GM12878 (cell line): ENCODE data around the gene CYYR1. TPM values are rescaled to one million over a fixed set of nuclear protein-coding genes. Genes with fewer than 3 reads are reported as not detected.

Experiments
- ATAC-seq: fragments of 200-7000 bp; cut with Tn5 transposase; 3 replicates; pipeline ENCODE4 v1.9.1; 2020; ENCODE audit warnings: mild to moderate bottlenecking, moderate library complexity
- BruUV-seq: library from RNA; stranded (reverse); fragments of 400-500 nt; replicated peaks from 2 replicates; lab custom pipeline; 2021; lab: Mats Ljungman, UMichigan
- CTCF ChIA-PET: fragments of 300-600 bp; sonication (Branson Sonifier 250); formaldehyde crosslinking; extraction: SDS; loops from one replicate; lab custom pipeline; 2021; ENCODE audit warnings: inconsistent platforms; lab: Yijun Ruan, JAX
- POLR2A ChIA-PET: fragments of 350-600 bp; formaldehyde crosslinking; extraction: SDS; loops from one replicate; lab custom pipeline; 2021; ENCODE audit warnings: inconsistent platforms; lab: Charles Lee
- RAD21 ChIA-PET: fragments of 300-600 bp; sonication (Branson Sonifier 250); formaldehyde crosslinking; loops from one replicate; lab custom pipeline; 2023; ENCODE audit warnings: antibody characterized with exemption; ENCODE audit not compliant: unreplicated experiment; lab: Charles Lee
- SMC1A ChIA-PET: fragments of 300-600 bp; sonication (Branson Sonifier 250); formaldehyde crosslinking; loops from one replicate; lab custom pipeline; 2023; ENCODE audit not compliant: unreplicated experiment, uncharacterized antibody; lab: Charles Lee
- DNase-seq: peaks from one replicate; pipeline ENCODE4 v3.0.0-alpha.2; 2011; ENCODE audit warnings: low read depth, low spot score
- FAIRE-seq: peaks from 3 replicates; lab custom pipeline; 2011; peaks lifted over from hg19 to GRCh38; lab: Jason Lieb, UNC
- H2AFZ ChIP-seq: 2 replicates; pipeline ENCODE4 v1.6.0; 2011; ENCODE audit warnings: low read depth, low read length, control low read depth; ENCODE audit not compliant: control insufficient read depth
- H3K27ac ChIP-seq: 2 replicates; pipeline ENCODE4 v1.5.1; 2011; ENCODE audit warnings: control low read depth; ENCODE audit not compliant: control insufficient read depth, insufficient read depth
- H3K27me3 ChIP-seq, 2 experiments: replicated peaks in 1 of 2; 2 replicates each; pipeline versions ENCODE4 v1.6.0 to v1.6.1; 2011; ENCODE audit warnings: low read length in 1 of 2; ENCODE audit not compliant: control insufficient read depth in 2 of 2, insufficient read depth in 2 of 2
- H3K36me3 ChIP-seq, 2 experiments: 2 replicates each; pipeline ENCODE4 v1.5.1; 2011; ENCODE audit warnings: low read length in 1 of 2; ENCODE audit not compliant: control insufficient read depth in 2 of 2, insufficient read depth in 2 of 2
- H3K4me1 ChIP-seq: 2 replicates; pipeline ENCODE4 v1.6.1; 2011; ENCODE audit warnings: mild to moderate bottlenecking, low read length, moderate library complexity, mixed read lengths; ENCODE audit not compliant: control insufficient read depth, insufficient read depth
- H3K4me2 ChIP-seq: 2 replicates; pipeline ENCODE4 v1.6.0; 2011; ENCODE audit warnings: control low read depth; ENCODE audit not compliant: control insufficient read depth, insufficient read depth
- H3K4me3 ChIP-seq: fragments of 200-600 bp; sonication (generic); 2 replicates; pipeline ENCODE4 v1.5.1; 2016
- H3K79me2 ChIP-seq: 2 replicates; pipeline ENCODE4 v1.6.0; 2011; ENCODE audit warnings: low read length; ENCODE audit not compliant: control insufficient read depth, insufficient read depth
- H3K9ac ChIP-seq: 2 replicates; pipeline ENCODE4 v1.8.0; 2011; ENCODE audit warnings: low read length, control low read depth, mixed read lengths; ENCODE audit not compliant: control insufficient read depth, insufficient read depth
- H3K9me3 ChIP-seq: replicated peaks from 3 replicates; pipeline ENCODE4 v1.5.1; 2011; ENCODE audit warnings: mild to moderate bottlenecking, low read length; ENCODE audit not compliant: control insufficient read depth, insufficient read depth
- H4K20me1 ChIP-seq: 2 replicates; pipeline ENCODE4 v1.6.0; 2011; ENCODE audit not compliant: control insufficient read depth, insufficient read depth
- BCL3 ChIP-seq: IDR thresholded peaks from 2 replicates; pipeline ENCODE4 v1.6.1; 2011; ENCODE audit warnings: borderline replicate concordance, low read depth, mild to moderate bottlenecking, moderate library complexity, low read length; ENCODE audit not compliant: insufficient read depth, poor library complexity, severe bottlenecking
- BCLAF1 ChIP-seq: fragments of 450-650 bp; IDR thresholded peaks from 2 replicates; pipeline ENCODE4 v1.6.1; 2017; ENCODE audit warnings: antibody characterized with exemption, mild to moderate bottlenecking, moderate library complexity
- CBX5 ChIP-seq: sonication (generic); IDR thresholded peaks from 2 replicates; pipeline ENCODE4 v1.6.1; 2016; ENCODE audit warnings: low read depth, moderate library complexity, mild to moderate bottlenecking, inconsistent platforms
- E2F8 ChIP-seq: fragments of 450-650 bp; IDR thresholded peaks from 2 replicates; pipeline ENCODE4 v1.6.1; 2018; ENCODE audit warnings: mild to moderate bottlenecking, low read depth, moderate library complexity; ENCODE audit not compliant: partially characterized antibody
- EED ChIP-seq: sonication (generic); IDR thresholded peaks from 2 replicates; pipeline ENCODE4 v1.6.1; 2016; ENCODE audit warnings: antibody characterized with exemption, low read depth
- ETV6 ChIP-seq, 2 experiments: fragments of 450-650 bp in 1 of 2; IDR thresholded peaks in 1 of 2; conservative IDR thresholded peaks in 1 of 2; 2 replicates each; pipeline ENCODE4 v1.6.1; 2014; ENCODE audit warnings: antibody characterized with exemption in 1 of 2, borderline replicate concordance in 1 of 2, low read depth in 1 of 2, mild to moderate bottlenecking in 1 of 2, moderate library complexity in 1 of 2
- GATAD2B ChIP-seq: fragments of 450-650 bp; conservative IDR thresholded peaks from 2 replicates; pipeline ENCODE4 v1.6.1; 2017; ENCODE audit warnings: low read depth, mild to moderate bottlenecking, moderate library complexity
- HDGF ChIP-seq: fragments of 450-650 bp; IDR thresholded peaks from 2 replicates; pipeline ENCODE4 v1.6.1; 2016; ENCODE audit warnings: antibody characterized with exemption
- IRF4 ChIP-seq: IDR thresholded peaks from 2 replicates; pipeline ENCODE4 v1.6.1; 2011; ENCODE audit warnings: low read depth, low read length
- KLF5 ChIP-seq: fragments of 450-650 bp; IDR thresholded peaks from 2 replicates; pipeline ENCODE4 v1.6.1; 2014; ENCODE audit warnings: mild to moderate bottlenecking; ENCODE audit not compliant: partially characterized antibody
- NFXL1 ChIP-seq: fragments of 450-650 bp; IDR thresholded peaks from 2 replicates; pipeline ENCODE4 v1.6.1; 2017; ENCODE audit warnings: antibody characterized with exemption, mild to moderate bottlenecking, borderline replicate concordance
- ZBTB11 ChIP-seq: fragments of 450-650 bp; formaldehyde crosslinking; IDR thresholded peaks from 2 replicates; pipeline ENCODE4 v1.5.0; 2022; ENCODE audit warnings: mild to moderate bottlenecking, missing genetic modification characterization
- ZNF622 ChIP-seq: fragments of 450-650 bp; IDR thresholded peaks from 2 replicates; pipeline ENCODE4 v1.6.1; 2017; ENCODE audit warnings: mild to moderate bottlenecking, inconsistent platforms
- in situ Hi-C: fragments of 300-500 bp; cut with MboI; formaldehyde crosslinking; loops from 9 replicates; pipeline ENCODE4 v1.14.3; 2018; ENCODE audit warnings: mixed read lengths
- intact Hi-C: fragments of 100-400 bp; cut with micrococcal nuclease; formaldehyde crosslinking; loops from one replicate; pipeline ENCODE4 v1.14.2; 2022; ENCODE audit not compliant: unreplicated experiment
- polyA plus RNA-seq, 11 experiments: library from polyadenylated mRNA; depleted of rRNA in 4 of 11; unstranded in 6 of 11; stranded (reverse) in 5 of 11; fragments of >200 nt; fragmentation: Nextera tagmentation in 4 of 11; fragmentation: Illumina TruSeq in 1 of 11; extraction: Ambion mirVana in 4 of 11; extraction: Trizol in 1 of 11; gene quantifications; 1 replicate in 1 of 11; 2 replicates in 10 of 11; pipeline versions ENCODE4 v1.2.1 to v1.2.3, GENCODE V29; 2011 to 2016; ENCODE audit warnings: inconsistent platforms in 2 of 11, missing spikeins in 2 of 11, low read depth in 1 of 11
- total RNA-seq, 4 experiments: library from RNA; depleted of rRNA in 3 of 4; stranded (reverse); fragments of >200 nt in 3 of 4; fragmentation: Illumina TruSeq in 1 of 4; extraction: Trizol in 1 of 4; gene quantifications; 2 replicates each; pipeline versions ENCODE4 v1.2.1 to v1.2.3, GENCODE V29; 2013 to 2021

CYYR1 gene
- total and polyA plus RNA-seq, 10 of the 15 experiments (the other 5 are each of a cell fraction or from before 2014, with no cell fraction given), result 0.11 to 0.13 TPM; not detected in 8

- Histone ChIP-seq H3K4me3 (no peak overlapping the region), H2AFZ (no peak overlapping the region), H3K4me1 (no peaks in the 10 kb centered on the region), H3K4me2 (no peak overlapping the region), H3K27ac (no peak overlapping the region), H3K79me2 (no peaks in the 10 kb centered on the region), H3K9ac (no peak overlapping the region), H3K9me3 (no peaks in the 10 kb centered on the region), H3K27me3 (no peaks in the 10 kb centered on the region), H3K36me3 (no peaks in the 10 kb centered on the region), H4K20me1 (no peaks in the 10 kb centered on the region)
- ChIA-PET SMC1A (no interaction called here), POLR2A (no interaction called here), RAD21 (no interaction called here), CTCF (no interaction called here)
- ATAC-seq (no peak), FAIRE-seq (no peak), DNase-seq (no peak)
- intact Hi-C loops, result no loop called here
- BruUV-seq, result no TSS peak
- in situ Hi-C loops, result no loop called here
- TF ChIP-seq BCL3 (no peak), GATAD2B (no peak), CBX5 (no peak), ETV6 (conservative IDR thresholded peaks at IDR 0.05 in 1 of 2, IDR thresholded peaks at IDR 0.05 in 1 of 2; ENCODE audit: borderline replicate concordance in 1 of 2, low read depth in 1 of 2) (no peak), IRF4 (no peak), ZNF622 (no peak), ZBTB11 (CRISPR knock-in tag) (no peak), EED (no peak), E2F8 (no peak), NFXL1 (no peak), KLF5 (no peak), HDGF (no peak), BCLAF1 (no peak)
These were observed 32.4 kb downstream of the CYYR1 start for GRCh38 chr21:26540651-26541050.
